ENCODE measurements around the gene LELP1. TPM values are rescaled to one million over a fixed set of nuclear protein-coding genes. Genes with fewer than 3 reads are reported as not detected.
"Not testable (repeated sequence)": the region's sequence is repeated elsewhere in the genome, so short reads cannot be mapped to it uniquely, and the experiment has no call there.

Gene LELP1
- total and polyA plus RNA-seq, 2 donors (not counting 3 experiments of a cell fraction or from before 2014, with no cell fraction given), result not detected

DNA sequence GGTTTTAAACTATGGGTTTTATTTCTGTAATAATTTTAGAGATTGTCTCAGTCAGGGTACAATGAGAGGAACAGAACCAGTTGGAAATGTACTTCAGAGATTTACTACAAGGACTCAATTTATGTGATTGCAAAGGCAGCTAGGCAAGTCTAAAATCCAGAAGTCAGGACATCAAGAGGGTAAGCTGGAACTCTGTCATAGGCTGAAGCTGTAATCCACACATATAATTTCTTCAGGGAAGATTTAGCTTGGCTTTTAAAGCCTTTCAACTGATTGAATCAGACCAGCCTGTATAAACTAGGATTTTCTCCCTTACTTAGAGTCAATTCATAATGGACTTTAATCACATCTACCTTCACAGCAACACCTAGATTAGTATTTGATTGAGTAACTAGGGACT lies 24.3 kb upstream of the LELP1 start:
- intact Hi-C loops (cut with micrococcal nuclease) (no loop called here), dilution Hi-C loops (cut with MboI; ENCODE audit: extremely low pct_ligation_motif_present, low sequenced_read_pairs) (no loop called here)
- no peak overlapping the region for H3K4me2 ChIP-seq (ENCODE audit: insufficient read depth, low read length)
- no peaks in the 10 kb centered on the region for H3K9me3 ChIP-seq (replicated peaks; ENCODE audit: control insufficient read depth, insufficient read depth, low read length)
- TF ChIP-seq MAX (IDR thresholded peaks at IDR 0.05; ENCODE audit: insufficient read depth, insufficient read length) (no peak), MYC (IDR thresholded peaks at IDR 0.05; ENCODE audit: low read depth, low read length) (no peak), POLR2AphosphoS5 (IDR thresholded peaks at IDR 0.05; ENCODE audit: insufficient read depth, low read depth, low read length) (no peak), EZH2 (IDR thresholded peaks at IDR 0.05; ENCODE audit: borderline replicate concordance, low read depth, low read length, severe bottlenecking) (no peak), GATA2 (IDR thresholded peaks at IDR 0.05; ENCODE audit: insufficient read depth, insufficient read length, low read depth, low read length) (no peak)
- no peak overlapping the region for H3K4me3 ChIP-seq (replicated peaks in 1 of 3; ENCODE audit: insufficient read depth in 1 of 3, low read depth in 1 of 3, low read length in 3 of 3)
- no TSS peak for BruUV-seq (replicated peaks)
- H4K20me1 ChIP-seq (replicated peaks; ENCODE audit: control insufficient read depth, extremely low read depth, insufficient read depth, low read length), result no peaks in the 10 kb centered on the region
- no peaks in the 10 kb centered on the region for H3K4me1 ChIP-seq (ENCODE audit: control insufficient read depth, extremely low read depth, insufficient read depth, low read length)
- H2AFZ ChIP-seq (ENCODE audit: low read depth, low read length), result no peak overlapping the region
- ChIA-PET CTCF (no interaction called here), POLR2A (no interaction called here)
- H3K9me1 ChIP-seq (replicated peaks; ENCODE audit: control insufficient read depth, extremely low read depth, insufficient read depth, low read length), result no peaks in the 10 kb centered on the region
- H3K27me3 ChIP-seq (ENCODE audit: control insufficient read depth in 2 of 2, insufficient read depth in 2 of 2, low read length in 2 of 2), result no peaks in the 10 kb centered on the region
- DNase-seq (ENCODE audit: low read depth, low spot score) (no peak), FAIRE-seq (no peak)
- H3K36me3 ChIP-seq (ENCODE audit: control insufficient read depth in 2 of 2, extremely low read depth in 1 of 2, insufficient read depth in 2 of 2, low read length in 2 of 2), result no peaks in the 10 kb centered on the region
- no peaks in the 10 kb centered on the region for H3K79me2 ChIP-seq (ENCODE audit: control insufficient read depth, insufficient read depth, low read length)
- no peak overlapping the region for H3K27ac ChIP-seq (ENCODE audit: insufficient read depth, low read depth, low read length)
- H3K9ac ChIP-seq (replicated peaks; ENCODE audit: extremely low read depth, insufficient read depth, low read length), result no peak overlapping the region

GRCh38 chr1:153180556-153180955 lies 22.7 kb upstream of the LELP1 start:
- dilution Hi-C loops (cut with MboI; ENCODE audit: extremely low pct_ligation_motif_present, low sequenced_read_pairs) (no loop called here), intact Hi-C loops (cut with micrococcal nuclease) (no loop called here)
- no peaks in the 10 kb centered on the region for H3K4me1 ChIP-seq (ENCODE audit: control insufficient read depth, extremely low read depth, insufficient read depth, low read length)
- H2AFZ ChIP-seq (ENCODE audit: low read depth, low read length), result no peak overlapping the region
- H3K36me3 ChIP-seq (ENCODE audit: control insufficient read depth in 2 of 2, extremely low read depth in 1 of 2, insufficient read depth in 2 of 2, low read length in 2 of 2), result no peaks in the 10 kb centered on the region
- CTCF ChIA-PET, result no interaction called here
- no peaks in the 10 kb centered on the region for H3K79me2 ChIP-seq (ENCODE audit: control insufficient read depth, insufficient read depth, low read length)
- FAIRE-seq (no peak), DNase-seq (ENCODE audit: low read depth, low spot score) (no peak)
- H3K4me2 ChIP-seq (ENCODE audit: insufficient read depth, low read length), result no peak overlapping the region
- H3K4me3 ChIP-seq (replicated peaks in 1 of 3; ENCODE audit: insufficient read depth in 1 of 3, low read depth in 1 of 3, low read length in 3 of 3), result no peak overlapping the region
- no peak overlapping the region for H3K9ac ChIP-seq (replicated peaks; ENCODE audit: extremely low read depth, insufficient read depth, low read length)
- H3K9me3 ChIP-seq (replicated peaks; ENCODE audit: control insufficient read depth, insufficient read depth, low read length), result no peaks in the 10 kb centered on the region
- no peaks in the 10 kb centered on the region for H3K27me3 ChIP-seq (ENCODE audit: control insufficient read depth in 2 of 2, insufficient read depth in 2 of 2, low read length in 2 of 2)
- H3K27ac ChIP-seq (ENCODE audit: insufficient read depth, low read depth, low read length), result no peak overlapping the region
- POLR2A ChIA-PET, result no interaction called here
- no peaks in the 10 kb centered on the region for H3K9me1 ChIP-seq (replicated peaks; ENCODE audit: control insufficient read depth, extremely low read depth, insufficient read depth, low read length)
- H4K20me1 ChIP-seq (replicated peaks; ENCODE audit: control insufficient read depth, extremely low read depth, insufficient read depth, low read length), result no peaks in the 10 kb centered on the region
- TF ChIP-seq POLR2A (IDR thresholded peaks at IDR 0.05; ENCODE audit: low read depth, low read length) (no peak), GATA2 (IDR thresholded peaks at IDR 0.05; ENCODE audit: insufficient read depth, insufficient read length, low read depth, low read length) (no peak), JUN (IDR thresholded peaks at IDR 0.05; ENCODE audit: borderline replicate concordance, insufficient read depth, insufficient read length, low read depth) (no peak), MYC (IDR thresholded peaks at IDR 0.05; ENCODE audit: low read depth, low read length) (no peak), EZH2 (IDR thresholded peaks at IDR 0.05; ENCODE audit: borderline replicate concordance, low read depth, low read length, severe bottlenecking) (no peak), POLR2AphosphoS5 (IDR thresholded peaks at IDR 0.05; ENCODE audit: insufficient read depth, low read depth, low read length) (no peak), FOS (IDR thresholded peaks at IDR 0.05; ENCODE audit: borderline replicate concordance, insufficient read depth, low read length) (no peak)
- TF ChIP-seq, protein P1, sequence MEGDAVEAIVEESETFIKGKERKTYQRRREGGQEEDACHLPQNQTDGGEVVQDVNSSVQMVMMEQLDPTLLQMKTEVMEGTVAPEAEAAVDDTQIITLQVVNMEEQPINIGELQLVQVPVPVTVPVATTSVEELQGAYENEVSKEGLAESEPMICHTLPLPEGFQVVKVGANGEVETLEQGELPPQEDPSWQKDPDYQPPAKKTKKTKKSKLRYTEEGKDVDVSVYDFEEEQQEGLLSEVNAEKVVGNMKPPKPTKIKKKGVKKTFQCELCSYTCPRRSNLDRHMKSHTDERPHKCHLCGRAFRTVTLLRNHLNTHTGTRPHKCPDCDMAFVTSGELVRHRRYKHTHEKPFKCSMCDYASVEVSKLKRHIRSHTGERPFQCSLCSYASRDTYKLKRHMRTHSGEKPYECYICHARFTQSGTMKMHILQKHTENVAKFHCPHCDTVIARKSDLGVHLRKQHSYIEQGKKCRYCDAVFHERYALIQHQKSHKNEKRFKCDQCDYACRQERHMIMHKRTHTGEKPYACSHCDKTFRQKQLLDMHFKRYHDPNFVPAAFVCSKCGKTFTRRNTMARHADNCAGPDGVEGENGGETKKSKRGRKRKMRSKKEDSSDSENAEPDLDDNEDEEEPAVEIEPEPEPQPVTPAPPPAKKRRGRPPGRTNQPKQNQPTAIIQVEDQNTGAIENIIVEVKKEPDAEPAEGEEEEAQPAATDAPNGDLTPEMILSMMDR (IDR thresholded peaks at IDR 0.05; ENCODE audit: extremely low read depth in 1 of 2, insufficient read depth in 1 of 2, low read depth in 1 of 2, low read length in 2 of 2), result no peak
- no TSS peak for BruUV-seq (replicated peaks)

DNA sequence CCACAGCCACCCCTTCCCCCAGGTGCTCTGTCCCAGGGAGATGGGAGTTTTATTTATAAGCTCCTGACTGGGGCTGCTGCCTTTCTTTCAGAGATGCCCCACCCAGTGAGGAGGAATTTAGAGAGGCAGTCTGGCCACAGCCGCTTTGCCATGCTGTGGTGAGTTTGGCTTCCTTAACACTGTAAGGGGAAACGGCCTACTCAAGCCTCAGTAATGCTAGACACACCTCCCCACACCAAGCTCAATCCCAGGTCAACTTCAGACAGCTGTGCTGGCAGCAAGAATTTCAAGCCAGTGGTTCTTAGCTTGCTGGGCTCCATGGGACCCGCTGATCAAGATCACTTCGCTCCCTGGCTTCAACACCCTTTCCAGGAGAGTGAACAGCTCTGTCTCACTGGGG lies 14.9 kb upstream of the LELP1 start:
- H3K27me3 ChIP-seq (ENCODE audit: control insufficient read depth in 2 of 2, insufficient read depth in 2 of 2, low read length in 2 of 2); intact Hi-C loops (cut with micrococcal nuclease); H4K20me1 ChIP-seq (replicated peaks; ENCODE audit: control insufficient read depth, extremely low read depth, insufficient read depth, low read length); H3K27ac ChIP-seq (ENCODE audit: insufficient read depth, low read depth, low read length); H3K4me1 ChIP-seq (ENCODE audit: control insufficient read depth, extremely low read depth, insufficient read depth, low read length); H3K9ac ChIP-seq (replicated peaks; ENCODE audit: extremely low read depth, insufficient read depth, low read length); H3K36me3 ChIP-seq (ENCODE audit: control insufficient read depth in 2 of 2, extremely low read depth in 1 of 2, insufficient read depth in 2 of 2, low read length in 2 of 2); H3K4me3 ChIP-seq (replicated peaks in 1 of 3; ENCODE audit: insufficient read depth in 1 of 3, low read depth in 1 of 3, low read length in 3 of 3); DNase-seq (ENCODE audit: low read depth, low spot score); POLR2A ChIA-PET; FAIRE-seq; H3K4me2 ChIP-seq (ENCODE audit: insufficient read depth, low read length); H3K9me1 ChIP-seq (replicated peaks; ENCODE audit: control insufficient read depth, extremely low read depth, insufficient read depth, low read length); BruUV-seq (replicated peaks); H2AFZ ChIP-seq (ENCODE audit: low read depth, low read length); dilution Hi-C loops (cut with MboI; ENCODE audit: extremely low pct_ligation_motif_present, low sequenced_read_pairs); H3K79me2 ChIP-seq (ENCODE audit: control insufficient read depth, insufficient read depth, low read length); H3K9me3 ChIP-seq (replicated peaks; ENCODE audit: control insufficient read depth, insufficient read depth, low read length): not testable (repeated sequence)
- CTCF ChIA-PET, result interaction anchor here (0.6 to 1.5 kb wide), 3 partner anchors 317 to 535 kb away, joined by 3 to 5 read pairs (median 3); no protein-coding TSS in a partner anchor

Data from endothelial cell of umbilical vein (primary cell).